Ishikawa (cell line): Measurements from ENCODE around the gene WBP1L.

ENCODE experiments used
- EP300 ChIP-seq: IDR thresholded peaks from 2 replicates; pipeline ENCODE4 v1.6.1; 2012; ENCODE audit warnings: borderline replicate concordance
- TEAD4 ChIP-seq: IDR thresholded peaks from 2 replicates; pipeline ENCODE4 v1.6.1; 2012
- TF ChIP-seq, protein P1 (sequence below): IDR thresholded peaks from 2 replicates; pipeline ENCODE4 v1.6.1; 2012
- TF ChIP-seq, protein P2 (sequence below): IDR thresholded peaks from 2 replicates; pipeline ENCODE4 v1.6.1; 2012

GRCh38 chr10:102859911-102860310 lies 116.2 kb downstream of the WBP1L start:
- TF ChIP-seq, protein P1, sequence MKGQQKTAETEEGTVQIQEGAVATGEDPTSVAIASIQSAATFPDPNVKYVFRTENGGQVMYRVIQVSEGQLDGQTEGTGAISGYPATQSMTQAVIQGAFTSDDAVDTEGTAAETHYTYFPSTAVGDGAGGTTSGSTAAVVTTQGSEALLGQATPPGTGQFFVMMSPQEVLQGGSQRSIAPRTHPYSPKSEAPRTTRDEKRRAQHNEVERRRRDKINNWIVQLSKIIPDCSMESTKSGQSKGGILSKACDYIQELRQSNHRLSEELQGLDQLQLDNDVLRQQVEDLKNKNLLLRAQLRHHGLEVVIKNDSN: no peak
- no peak for TF ChIP-seq TEAD4
- TF ChIP-seq, protein P2, sequence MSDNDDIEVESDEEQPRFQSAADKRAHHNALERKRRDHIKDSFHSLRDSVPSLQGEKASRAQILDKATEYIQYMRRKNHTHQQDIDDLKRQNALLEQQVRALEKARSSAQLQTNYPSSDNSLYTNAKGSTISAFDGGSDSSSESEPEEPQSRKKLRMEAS: no peak
- TF ChIP-seq EP300: no peak
